Adrenal gland (tissue), 5 donors: ENCODE results near the gene ZNF763.

Source experiments
- CTCF ChIP-seq, 6 experiments: fragments of 450-650 bp in 4 of 6; fragments of 200-600 bp in 2 of 6; sonication (generic) in 1 of 6; IDR thresholded peaks; 1 replicate in 5 of 6; 2 replicates in 1 of 6; pipeline versions ENCODE4 v1.5.1 to v1.8.0; 2016 to 2021; ENCODE audit warnings: antibody characterized with exemption in 6 of 6, mild to moderate bottlenecking in 2 of 6, moderate library complexity in 1 of 6
- POLR2A ChIP-seq, 2 donors: fragments of 450-650 bp; IDR thresholded peaks; one replicate each; pipeline ENCODE4 v1.6.1; 2017; ENCODE audit warnings: antibody characterized with exemption in 2 of 2, mild to moderate bottlenecking in 2 of 2, moderate library complexity in 1 of 2
- donor health status: DM: no; HTN: no; CAD: no.

- TF ChIP-seq CTCF (IDR thresholded peaks at IDR 0.05) = no peak
- no peak for TF ChIP-seq POLR2A (IDR thresholded peaks at IDR 0.05)
Observed at GRCh38 chr19:11944656-11945055, 20.2 kb upstream of the ZNF763 start.
